GM21576 (cell line): ENCODE results near the gene CLEC4A.
"Not testable (repeated sequence)": the region's sequence is repeated elsewhere in the genome, so short reads cannot be mapped to it uniquely, and the experiment has no call there.

Source experiments
- ATAC-seq: cut with Tn5 transposase; IDR thresholded peaks from one replicate; pipeline ENCODE4 v1.9.1; 2021; ENCODE audit warnings: mild to moderate bottlenecking, moderate library complexity; ENCODE audit not compliant: unreplicated experiment

CLEC4A gene

DNA sequence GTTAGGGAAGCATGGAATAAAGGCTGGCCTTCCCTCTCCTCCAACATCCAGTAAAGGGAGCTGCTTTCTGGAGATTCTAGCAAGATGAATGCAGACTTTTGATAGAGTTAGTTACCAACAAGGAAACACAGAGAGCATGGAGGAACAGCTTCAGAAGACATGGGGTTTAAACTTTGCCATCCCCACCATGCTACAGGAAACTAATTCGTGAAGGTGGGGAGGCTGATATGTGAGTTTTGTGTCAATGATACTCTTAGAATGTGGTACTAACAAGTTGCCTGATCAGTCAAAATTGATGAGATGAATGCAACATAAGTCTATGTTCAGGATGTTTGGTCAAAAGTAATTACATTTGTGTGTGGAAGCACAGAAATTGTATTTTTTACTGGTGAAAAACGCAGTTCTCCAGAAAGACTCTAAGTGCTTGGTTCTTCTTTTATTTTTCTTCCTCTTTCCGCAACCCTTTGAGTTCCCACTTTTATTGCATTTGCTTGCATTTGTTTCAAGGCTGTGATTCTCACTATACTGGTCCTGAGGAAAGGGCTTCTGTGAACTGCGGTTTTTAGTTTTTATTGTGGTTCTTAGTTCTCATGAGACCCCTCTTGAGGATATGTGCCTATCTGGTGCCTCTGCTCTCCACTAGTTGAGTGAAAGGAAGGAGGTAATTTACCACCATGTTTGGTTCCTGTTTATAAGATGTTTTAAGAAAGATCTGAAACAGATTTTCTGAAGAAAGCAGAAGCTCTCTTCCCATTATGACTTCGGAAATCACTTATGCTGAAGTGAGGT, at the start of gene CLEC4A:
CLEC4A (plus strand) TSS at position 494 of the 789 bp plus-strand sequence; CDS start at position 756, 262 bp downstream.
- no peak for ATAC-seq

DNA sequence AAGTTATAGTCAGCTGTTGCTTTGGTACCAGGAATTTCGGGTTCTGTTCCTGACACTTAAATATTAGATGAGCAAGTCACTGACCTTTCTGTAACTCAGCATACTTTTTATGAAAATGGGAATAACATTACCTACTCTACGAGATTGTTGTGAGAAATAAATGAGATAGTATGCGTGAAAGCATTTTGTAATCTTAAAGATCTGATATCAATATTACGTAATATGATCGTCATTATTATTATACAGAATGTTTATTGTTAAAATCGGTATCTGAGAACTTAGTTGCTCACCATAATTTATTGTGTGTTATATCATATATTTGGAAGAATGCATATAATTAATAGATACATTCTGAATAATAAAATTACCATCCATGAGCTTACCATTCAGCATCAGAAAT, 47.5 kb upstream of the CLEC4A start:
- ATAC-seq: no peak

DNA sequence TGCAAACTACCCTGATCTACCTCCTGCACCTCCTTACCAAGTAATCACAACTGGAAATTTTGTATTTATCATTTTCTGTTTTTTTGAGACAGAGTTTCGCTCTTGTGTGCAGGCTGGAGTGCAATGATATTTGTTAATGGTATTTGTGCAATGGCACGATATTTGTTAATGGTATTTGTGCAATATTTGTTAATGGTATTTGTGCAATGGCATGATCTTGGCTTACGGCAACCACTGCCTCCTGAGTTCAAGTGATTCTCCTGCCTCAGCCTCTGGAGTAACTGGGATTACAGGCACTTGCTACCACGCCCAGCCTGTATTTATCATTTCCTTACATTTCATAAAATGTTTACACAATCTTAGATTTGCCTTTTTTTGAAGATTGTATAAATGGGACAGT, 47.1 kb upstream of the CLEC4A start:
- ATAC-seq: no peak

DNA sequence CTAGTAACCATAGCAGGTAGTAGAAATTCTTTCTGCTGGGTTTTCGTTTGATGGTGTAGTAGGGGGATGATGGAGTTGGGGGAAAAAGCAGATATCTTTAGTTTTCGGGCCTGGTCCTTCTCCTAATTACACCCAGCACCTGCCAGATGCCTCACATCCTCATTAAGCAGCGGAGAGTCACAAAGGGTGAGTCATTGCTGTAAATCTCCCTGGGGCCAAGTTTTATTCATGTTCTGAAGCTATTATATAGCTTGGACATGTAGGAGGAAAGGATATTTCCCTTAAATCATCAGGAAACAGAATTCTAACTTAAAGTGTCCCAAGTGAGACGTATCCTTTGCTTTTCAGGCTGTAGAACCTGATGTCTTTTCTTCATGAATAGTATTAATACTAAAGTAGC, 46.2 kb upstream of the CLEC4A start:
- no peak for ATAC-seq

DNA sequence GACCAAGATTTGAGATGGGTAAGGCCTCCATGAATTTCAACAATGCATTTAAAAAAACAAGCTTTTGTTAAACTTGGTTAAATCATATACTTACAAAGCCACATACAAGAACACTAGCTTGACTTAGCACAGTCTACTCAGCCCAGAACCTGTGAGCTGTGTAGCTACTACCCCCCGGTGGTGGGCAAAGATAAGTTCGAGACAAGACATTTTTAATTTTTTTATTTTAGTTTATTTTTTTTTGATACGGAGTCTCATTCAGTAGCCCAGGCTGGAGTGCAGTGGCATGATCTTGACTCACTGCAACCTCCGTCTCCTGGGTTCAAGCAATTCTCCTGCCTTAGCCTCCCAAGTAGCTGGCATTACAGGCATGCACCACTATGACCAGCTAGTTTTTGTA, 45.0 kb upstream of the CLEC4A start:
- no peak for ATAC-seq

DNA sequence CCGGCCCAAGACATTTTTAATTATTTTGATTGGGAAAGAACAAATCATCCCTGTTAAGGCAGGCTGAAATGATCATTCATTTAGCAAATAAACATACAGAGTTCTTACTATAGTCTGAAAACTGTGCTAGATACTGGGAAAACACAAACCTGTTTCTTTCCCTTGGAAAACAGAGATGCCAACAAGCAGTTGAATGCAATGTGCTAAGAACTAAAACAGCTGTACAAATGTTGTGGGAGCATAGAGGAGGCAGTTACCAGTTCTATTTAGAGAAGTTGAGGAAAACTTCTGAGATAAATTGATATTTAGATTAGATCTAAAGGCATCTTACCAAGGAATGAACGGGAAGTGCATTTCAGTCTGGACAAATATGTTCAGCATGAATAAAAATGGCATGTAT, 44.5 kb upstream of the CLEC4A start:
- no peak for ATAC-seq

DNA sequence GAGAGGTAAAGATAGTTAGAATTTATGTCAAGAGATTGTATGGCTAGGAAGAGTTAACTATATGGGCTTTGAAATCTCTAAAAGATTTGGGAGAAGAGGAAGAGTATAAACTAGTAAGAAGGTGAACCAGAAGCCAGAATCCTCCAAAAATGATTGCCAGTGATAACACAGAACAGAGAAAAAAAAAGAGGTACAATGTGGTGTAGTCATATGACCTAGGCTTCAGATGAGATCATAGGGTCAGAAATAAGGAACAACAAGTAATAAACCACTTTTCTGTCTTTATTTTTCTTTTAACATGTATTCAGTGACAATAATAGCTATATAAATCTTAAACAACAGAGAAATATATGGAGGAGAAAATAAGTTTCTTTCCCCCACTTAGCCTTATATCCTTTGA, 43.3 kb upstream of the CLEC4A start:
- no peak for ATAC-seq

DNA sequence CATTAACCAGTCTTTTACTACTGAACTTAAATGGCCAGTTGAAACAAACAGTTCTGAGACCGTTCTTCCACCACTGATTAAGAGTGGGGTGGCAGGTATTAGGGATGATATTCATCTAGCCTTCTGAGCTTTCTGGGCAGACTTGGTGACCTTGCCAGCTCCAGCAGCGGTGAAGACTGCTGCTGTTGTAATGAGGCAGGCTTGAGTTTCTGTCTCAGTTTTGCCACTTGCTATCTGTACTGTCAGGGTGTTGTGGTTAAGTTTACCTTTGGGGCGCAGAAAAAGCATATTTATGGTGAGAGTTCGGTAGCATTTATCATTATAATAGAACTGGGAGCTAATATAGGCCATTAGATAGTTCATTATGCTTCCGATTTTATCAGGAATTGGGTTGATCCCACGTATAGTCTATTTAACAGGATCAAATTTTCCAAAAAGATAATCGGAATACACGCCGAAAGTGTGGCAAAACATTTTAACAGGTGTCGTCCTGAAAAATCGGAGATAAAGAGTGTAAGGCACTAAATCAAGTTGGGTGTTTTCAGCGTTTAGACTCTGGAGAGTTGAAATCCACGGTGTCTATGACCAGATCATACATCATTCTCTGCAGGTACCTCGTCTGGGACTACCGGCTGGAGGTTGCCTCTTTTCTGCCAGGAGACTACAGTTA, 42.0 kb upstream of the CLEC4A start:
- no peak for ATAC-seq

DNA sequence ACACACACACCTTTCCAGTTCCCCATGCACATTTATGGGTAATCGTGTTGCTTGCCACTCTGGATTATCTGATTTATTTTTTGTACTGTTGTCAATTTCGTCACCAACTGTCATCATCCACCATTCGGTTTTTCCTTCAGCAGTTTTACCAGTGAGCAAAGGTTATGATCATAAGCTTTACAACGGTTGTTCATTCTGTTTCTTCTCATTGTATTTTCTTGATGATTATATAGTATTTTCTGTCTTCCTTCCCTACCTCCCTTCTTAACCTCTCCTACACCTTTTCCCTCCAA, 40.7 kb upstream of the CLEC4A start:
- no peak for ATAC-seq

DNA sequence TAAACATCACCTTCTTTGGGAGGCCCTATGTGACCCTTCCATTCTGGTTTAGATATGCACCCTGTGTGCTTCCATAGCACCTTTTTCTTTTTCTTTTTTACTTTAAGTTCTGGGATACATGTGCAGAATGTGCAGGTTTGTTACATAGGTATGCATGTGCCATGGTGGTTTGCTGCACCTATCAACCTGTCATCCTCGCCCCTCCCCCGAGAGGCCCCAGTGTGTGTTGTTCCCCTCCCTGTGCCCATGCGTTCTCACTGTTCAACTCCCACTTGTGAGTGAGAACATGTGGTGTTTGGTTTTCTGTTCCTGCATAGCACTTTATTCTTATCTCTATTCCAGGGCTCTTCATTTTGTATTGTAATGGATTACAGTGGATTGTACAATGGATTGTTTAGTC, 39.1 kb upstream of the CLEC4A start:
- ATAC-seq: not testable (repeated sequence)

DNA sequence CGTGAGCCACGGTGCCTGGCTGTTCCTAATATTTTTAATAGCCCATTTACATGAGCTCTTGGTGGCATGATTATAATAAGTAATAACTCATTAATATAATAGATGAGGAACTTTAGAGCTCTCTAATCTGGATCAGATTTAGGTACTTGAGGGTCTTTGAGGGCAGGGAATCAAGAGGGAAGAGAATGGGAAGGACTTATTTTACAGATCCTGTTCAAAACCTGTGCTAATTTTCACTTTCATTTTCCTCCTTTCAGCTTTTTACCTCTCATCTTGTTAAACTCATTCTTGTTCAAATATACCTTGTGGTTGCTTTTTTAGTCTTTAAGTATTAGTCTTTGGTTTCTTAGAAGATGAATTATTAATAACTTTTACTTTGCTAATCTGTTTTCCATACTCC, 35.8 kb upstream of the CLEC4A start:
- no peak for ATAC-seq

DNA sequence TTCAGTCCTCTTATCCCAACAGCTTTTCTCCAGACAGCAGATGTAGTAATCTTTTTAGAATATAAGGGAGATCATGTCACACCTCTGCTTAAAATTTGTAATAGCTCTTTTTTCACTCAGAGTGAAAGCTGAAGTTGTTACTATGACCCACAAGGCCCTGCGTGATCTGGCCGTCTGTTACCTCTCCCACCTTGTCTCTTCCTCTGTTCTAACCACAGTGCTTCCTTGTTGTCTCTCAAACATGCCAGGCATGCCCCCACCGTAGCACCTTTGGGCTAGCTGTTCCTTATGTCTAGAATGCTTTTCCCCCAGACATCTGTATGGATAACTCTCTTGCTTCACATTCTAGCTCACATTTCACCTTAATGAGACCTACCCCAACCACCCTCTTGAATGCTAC, 34.8 kb upstream of the CLEC4A start:
- peak; percentile 78 for ATAC-seq

DNA sequence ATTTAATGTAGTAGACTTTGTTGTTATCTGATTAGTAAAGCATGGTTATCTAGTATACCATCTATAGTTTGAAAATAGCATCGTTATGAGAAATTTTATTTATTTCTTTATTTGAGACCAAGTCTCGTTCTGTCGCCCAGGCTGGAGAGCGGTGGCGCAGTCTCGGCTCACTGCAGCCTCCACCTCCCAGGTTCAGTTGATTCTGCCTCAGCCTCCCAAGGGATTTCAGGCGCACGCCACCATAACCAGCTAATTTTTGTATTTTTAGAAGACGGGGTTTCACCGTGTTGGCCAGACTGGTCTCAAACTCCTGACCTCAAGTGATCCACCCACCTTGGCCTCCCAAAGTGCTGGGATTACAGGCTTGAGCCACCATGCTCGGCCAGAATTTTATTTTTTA, 34.1 kb upstream of the CLEC4A start:
- not testable (repeated sequence) for ATAC-seq

DNA sequence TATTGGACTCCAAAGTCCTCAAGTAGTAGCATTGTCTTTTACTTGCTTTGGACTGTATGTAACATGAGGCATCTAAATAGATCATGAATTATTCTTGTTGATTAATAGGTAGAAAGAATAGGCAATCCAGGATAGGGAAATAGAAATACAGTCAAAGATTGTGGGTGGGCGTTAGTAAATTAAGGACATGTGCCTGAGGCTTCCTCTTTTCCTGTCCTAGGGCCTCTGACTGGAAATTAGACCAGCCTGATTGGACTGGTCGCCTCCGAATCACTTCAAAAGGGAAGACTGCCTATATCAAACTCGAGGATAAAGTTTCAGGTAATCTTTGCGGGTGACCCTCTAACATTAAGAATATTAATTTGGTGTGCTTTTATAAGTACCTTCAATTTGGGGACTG, 33.7 kb upstream of the CLEC4A start:
- no peak for ATAC-seq

DNA sequence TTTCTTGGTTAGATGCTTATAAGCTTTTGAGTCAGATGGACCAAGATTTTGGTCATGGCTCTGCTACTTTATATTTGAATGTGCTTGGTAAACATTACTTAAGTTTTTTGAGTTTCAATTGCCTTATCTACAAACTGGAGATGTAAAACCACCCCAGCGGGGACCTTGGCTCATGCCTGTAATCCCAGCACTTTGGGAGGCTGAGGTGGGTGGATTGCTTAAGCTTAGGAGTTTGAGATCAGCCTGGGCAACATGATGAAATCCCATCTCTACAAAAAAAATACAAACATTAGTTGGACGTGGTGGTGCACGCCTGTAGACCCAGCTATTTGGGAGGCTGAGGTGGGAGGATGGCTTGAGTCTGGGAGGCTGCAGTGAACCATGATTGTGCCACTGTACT, 30.1 kb upstream of the CLEC4A start:
- no peak for ATAC-seq

DNA sequence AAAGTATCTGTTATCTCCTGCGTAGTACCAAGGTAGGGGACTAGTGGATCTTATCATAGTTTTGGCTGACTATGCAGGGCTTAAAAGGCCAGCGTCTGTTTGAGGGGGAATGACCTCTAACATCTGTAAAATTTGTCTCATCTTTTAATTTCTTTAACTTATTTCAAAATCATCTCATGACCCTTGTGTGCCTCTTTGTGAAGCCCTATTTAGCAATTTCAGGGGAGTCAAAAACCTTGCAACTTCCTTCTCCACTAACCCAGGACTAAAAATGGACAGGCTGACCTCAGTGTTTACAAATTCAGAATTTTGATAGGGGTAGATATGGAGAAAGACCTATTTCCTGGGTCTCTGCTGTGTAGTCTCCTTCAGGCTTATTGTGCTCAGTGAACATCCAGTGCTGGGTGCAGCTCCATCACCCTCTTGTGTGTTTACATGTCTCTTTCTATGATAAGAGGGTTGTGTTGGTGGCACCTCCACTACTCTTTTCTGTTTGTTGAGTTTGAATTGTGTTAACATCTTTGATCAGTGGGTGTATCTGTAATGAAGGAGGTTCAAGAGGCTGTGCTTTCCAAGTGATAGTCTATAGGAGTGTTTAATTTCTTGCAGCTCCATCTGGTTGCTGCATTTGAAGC, 27.0 kb upstream of the CLEC4A start:
- ATAC-seq: no peak

DNA sequence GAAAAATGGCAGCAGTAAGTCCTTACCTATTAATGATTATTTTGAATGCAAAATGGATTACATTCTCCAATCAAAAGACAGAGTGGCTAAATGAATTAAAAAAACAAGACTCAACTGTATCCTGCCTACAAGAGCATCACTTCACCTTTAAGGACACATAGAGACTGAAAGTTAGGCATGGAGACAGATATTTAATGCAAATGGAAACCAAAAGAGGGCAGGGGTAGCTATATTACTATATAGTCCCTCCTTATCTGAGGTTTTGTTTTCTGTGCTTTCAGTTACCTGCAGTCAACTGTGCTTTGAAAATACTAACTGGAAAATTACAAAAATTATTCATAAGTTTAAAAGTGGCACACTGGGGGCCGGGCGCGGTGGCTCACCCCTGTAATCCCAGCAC, 24.2 kb upstream of the CLEC4A start:
- ATAC-seq: no peak

DNA sequence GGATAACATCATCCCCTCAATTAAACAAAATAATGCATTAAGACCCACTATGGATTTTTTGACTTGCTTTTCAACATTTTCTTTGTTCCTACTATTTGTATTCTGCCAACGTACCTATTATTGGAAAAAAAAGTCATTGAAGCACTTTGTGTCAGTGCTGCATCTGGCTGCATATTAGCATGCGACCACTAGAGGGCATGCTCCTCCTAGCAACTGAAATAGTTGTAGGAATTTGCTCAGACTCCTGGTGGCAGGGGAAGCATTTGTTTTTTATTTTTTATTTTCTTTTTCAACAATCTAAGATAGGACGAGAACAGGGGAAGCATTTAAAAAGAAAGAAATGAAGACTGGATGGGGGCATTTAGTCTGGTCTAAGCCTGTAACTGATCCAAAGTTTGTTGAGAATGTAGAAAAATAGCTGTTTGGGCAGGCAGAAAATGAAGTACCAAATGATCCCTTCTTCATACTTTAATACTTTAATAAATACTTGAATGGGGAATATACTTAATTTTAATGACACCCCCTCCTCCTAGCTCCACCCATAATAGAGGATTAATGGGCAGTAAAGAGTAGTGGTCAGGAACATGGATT, 14.5 kb upstream of the CLEC4A start:
- ATAC-seq: no peak

DNA sequence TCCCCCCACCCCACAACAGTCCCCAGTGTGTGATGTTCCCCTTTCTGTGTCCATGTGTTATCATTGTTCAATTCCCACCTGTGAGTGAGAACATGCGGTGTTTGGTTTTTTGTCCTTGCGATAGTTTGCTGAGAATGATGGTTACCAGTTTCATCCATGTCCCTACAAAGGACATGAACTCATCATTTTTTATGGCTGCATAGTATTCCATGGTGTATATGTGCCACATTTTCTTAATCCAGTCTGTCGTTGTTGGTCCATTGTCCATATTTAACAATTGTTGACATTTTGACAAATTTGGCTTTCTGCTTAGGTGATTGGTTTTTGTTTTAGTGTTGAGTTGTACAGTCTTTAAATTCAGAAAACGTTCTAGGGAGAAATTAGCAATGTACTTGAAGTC, 10.3 kb upstream of the CLEC4A start:
- not testable (repeated sequence) for ATAC-seq

DNA sequence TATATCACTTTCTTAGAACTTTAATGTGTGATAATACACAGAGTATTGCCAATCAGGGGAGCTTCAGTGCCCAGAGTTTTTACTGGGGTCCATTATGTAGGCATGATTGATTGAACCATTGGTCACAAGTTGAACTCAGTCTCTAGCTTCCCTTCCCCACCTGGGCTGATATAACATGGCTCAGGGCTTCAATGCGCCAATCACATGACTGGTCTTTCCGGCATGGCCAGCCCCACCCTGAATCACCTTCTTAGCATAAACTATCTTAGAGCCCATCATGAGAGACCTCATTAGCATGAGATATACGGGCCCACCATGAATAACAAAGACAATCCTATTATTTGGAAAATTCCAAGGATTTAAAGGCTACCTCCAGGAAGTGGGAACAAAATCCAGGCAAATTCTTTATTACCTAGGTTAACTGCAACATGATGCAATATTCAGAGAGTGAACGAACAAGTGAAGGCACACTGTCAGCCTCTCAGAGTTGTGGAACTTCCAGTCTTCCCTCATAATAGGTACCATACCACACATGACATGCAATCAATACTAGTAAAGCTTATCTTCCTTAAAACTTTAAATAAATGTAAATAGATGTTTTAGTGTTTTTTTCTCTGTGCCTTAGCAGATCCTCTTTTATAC, 3.2 kb upstream of the CLEC4A start:
- no peak for ATAC-seq

DNA sequence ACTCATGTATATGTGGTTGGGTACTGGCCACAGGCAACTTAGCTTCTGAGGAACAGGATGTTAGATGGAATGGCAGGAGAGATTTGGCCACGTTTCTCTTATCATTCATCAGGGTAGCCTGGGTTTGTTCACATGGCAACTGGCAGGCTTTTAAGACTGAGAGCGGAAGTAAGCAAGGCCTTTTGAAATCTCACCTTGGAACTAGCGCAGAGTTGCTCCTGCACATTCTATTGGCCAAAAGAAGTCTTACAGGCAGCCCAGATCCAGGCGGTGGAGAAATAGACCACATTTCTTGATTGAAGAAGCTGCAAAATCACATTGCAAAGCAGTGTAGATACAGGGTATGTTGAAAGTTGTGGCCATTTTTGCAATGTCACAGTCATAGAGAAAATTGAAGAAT, 3.7 kb downstream of the CLEC4A start:
- no peak for ATAC-seq
